GM23338 (cell line): ENCODE results near the gene CACNA2D3. TPM values are rescaled to one million over a fixed set of nuclear protein-coding genes. Genes with fewer than 3 reads are reported as not detected.

ENCODE experiments used
- ATAC-seq: fragments of 200-7000 bp; cut with Tn5 transposase; 3 replicates; pipeline ENCODE4 v1.9.1; 2020
- DNase-seq: peaks from one replicate; pipeline ENCODE4 v3.0.0-alpha.2; 2015; ENCODE audit warnings: low spot score
- H2AFZ ChIP-seq: fragments of 200-600 bp; sonication (generic); 2 replicates; pipeline ENCODE4 v1.8.0; 2016; ENCODE audit warnings: antibody characterized with exemption, mild to moderate bottlenecking, moderate library complexity
- H3F3A ChIP-seq: fragments of 200-600 bp; sonication (generic); replicated peaks from 2 replicates; pipeline ENCODE4 v1.8.0; 2017; ENCODE audit warnings: antibody characterized with exemption, mixed run types, low read depth
- H3K27ac ChIP-seq: fragments of 200-600 bp; sonication (generic); 2 replicates; pipeline ENCODE4 v1.6.1; 2016; ENCODE audit warnings: low read depth
- H3K27me3 ChIP-seq: fragments of 200-600 bp; sonication (generic); 2 replicates; pipeline ENCODE4 v1.8.0; 2016; ENCODE audit warnings: mild to moderate bottlenecking, mixed run types, moderate library complexity; ENCODE audit not compliant: insufficient read depth
- H3K36me3 ChIP-seq: fragments of 200-600 bp; sonication (generic); 2 replicates; pipeline ENCODE4 v1.8.0; 2016; ENCODE audit warnings: mild to moderate bottlenecking; ENCODE audit not compliant: insufficient read depth
- H3K4me1 ChIP-seq: fragments of 200-600 bp; sonication (generic); 2 replicates; pipeline ENCODE4 v1.8.0; 2016; ENCODE audit warnings: mild to moderate bottlenecking, moderate library complexity; ENCODE audit not compliant: insufficient read depth
- H3K4me2 ChIP-seq: fragments of 200-600 bp; sonication (generic); 2 replicates; pipeline ENCODE4 v1.7.1; 2017; ENCODE audit warnings: mixed run types
- H3K4me3 ChIP-seq: fragments of 200-600 bp; sonication (generic); 2 replicates; pipeline ENCODE4 v1.6.1; 2016; ENCODE audit warnings: mixed run types
- H3K79me2 ChIP-seq: fragments of 200-600 bp; sonication (generic); replicated peaks from 2 replicates; pipeline ENCODE4 v1.8.0; 2017; ENCODE audit warnings: mild to moderate bottlenecking; ENCODE audit not compliant: insufficient read depth
- H3K9me2 ChIP-seq: fragments of 200-600 bp; sonication (generic); 2 replicates; pipeline ENCODE4 v1.8.0; 2017; ENCODE audit not compliant: insufficient read depth
- H4K20me1 ChIP-seq: fragments of 200-600 bp; sonication (generic); replicated peaks from 2 replicates; pipeline ENCODE4 v1.8.0; 2017; ENCODE audit warnings: mild to moderate bottlenecking; ENCODE audit not compliant: insufficient read depth
- H3K27ac Mint-ChIP-seq: 2 replicates; pipeline ENCODE4 v1.8.0; 2020; ENCODE audit warnings: inconsistent platforms, mild to moderate bottlenecking, moderate library complexity, mixed read lengths
- H3K27me3 Mint-ChIP-seq: 3 replicates; pipeline ENCODE4 v1.8.0; 2022; ENCODE audit warnings: low read depth, mild to moderate bottlenecking, moderate library complexity, mixed read lengths, inconsistent platforms; ENCODE audit not compliant: insufficient read depth, poor library complexity
- H3K36me3 Mint-ChIP-seq: 3 replicates; pipeline ENCODE4 v1.8.0; 2021; ENCODE audit warnings: low read depth, mild to moderate bottlenecking, inconsistent platforms, moderate library complexity, mixed read lengths
- H3K4me1 Mint-ChIP-seq: 3 replicates; pipeline ENCODE4 v1.8.0; 2020; ENCODE audit warnings: mild to moderate bottlenecking, inconsistent platforms, mixed read lengths
- H3K4me3 Mint-ChIP-seq: 3 replicates; pipeline ENCODE4 v1.8.0; 2021; ENCODE audit warnings: moderate library complexity, mild to moderate bottlenecking, inconsistent platforms, mixed read lengths
- H3K9me3 Mint-ChIP-seq: 3 replicates; pipeline ENCODE4 v1.8.0; 2020; ENCODE audit warnings: moderate library complexity, mild to moderate bottlenecking, inconsistent platforms, mixed read lengths
- CREB1 ChIP-seq: fragments of 250-450 bp; sonication (Bioruptor Pico); IDR thresholded peaks from 2 replicates; pipeline ENCODE4 v1.5.0; 2020; ENCODE audit warnings: low read depth, mild to moderate bottlenecking, moderate library complexity
- EZH2 ChIP-seq: fragments of 200-600 bp; sonication (generic); IDR thresholded peaks from one replicate; pipeline ENCODE4 v1.8.0; 2017; ENCODE audit warnings: antibody characterized with exemption, mild to moderate bottlenecking, low read depth; ENCODE audit not compliant: unreplicated experiment
- EZH2phosphoT487 ChIP-seq: fragments of 200-600 bp; sonication (generic); IDR thresholded peaks from one replicate; pipeline ENCODE4 v1.8.1; 2018; ENCODE audit warnings: antibody characterized with exemption; ENCODE audit not compliant: unreplicated experiment
- JUNB ChIP-seq: IDR thresholded peaks from one replicate; pipeline ENCODE4 v1.6.1; 2016; ENCODE audit warnings: antibody characterized with exemption; ENCODE audit not compliant: unreplicated experiment
- NANOG ChIP-seq: IDR thresholded peaks from 2 replicates; pipeline ENCODE4 v1.6.1; 2016; ENCODE audit warnings: antibody characterized with exemption, borderline replicate concordance
- POLR2AphosphoS5 ChIP-seq: IDR thresholded peaks from 2 replicates; pipeline ENCODE4 v1.6.1; 2016; ENCODE audit warnings: antibody characterized with exemption, low read depth
- STAT1 ChIP-seq: IDR thresholded peaks from one replicate; pipeline ENCODE4 v1.6.1; 2016; ENCODE audit warnings: antibody characterized with exemption; ENCODE audit not compliant: unreplicated experiment
- ZNF114 ChIP-seq: fragments of 250-450 bp; sonication (Bioruptor Pico); IDR thresholded peaks from 2 replicates; pipeline ENCODE4 v1.5.0; 2020; ENCODE audit warnings: mild to moderate bottlenecking, moderate library complexity
- ZNF331 ChIP-seq: fragments of 250-450 bp; sonication (Bioruptor Pico); IDR thresholded peaks from 2 replicates; pipeline ENCODE4 v1.5.0; 2020; ENCODE audit warnings: low read depth, mild to moderate bottlenecking, moderate library complexity
- polyA plus RNA-seq: library from polyadenylated mRNA; unstranded; fragments of >200 nt; fragmentation: Nextera tagmentation; extraction: Ambion mirVana; gene quantifications from 2 replicates; pipeline ENCODE4 v1.2.1, GENCODE V29; 2016
- total RNA-seq: library from RNA; depleted of rRNA; stranded (reverse); fragments of >200 nt; shearing (Covaris generic); gene quantifications from 2 replicates; pipeline ENCODE4 v1.2.3, GENCODE V29; 2014
- TF ChIP-seq, protein P1 (sequence below): fragments of 250-450 bp; sonication (Bioruptor Pico); IDR thresholded peaks from 2 replicates; pipeline ENCODE4 v1.5.0; 2020; ENCODE audit warnings: mild to moderate bottlenecking, moderate library complexity
- TF ChIP-seq, protein P2 (sequence below): IDR thresholded peaks from one replicate; pipeline ENCODE4 v1.6.1; 2018; ENCODE audit warnings: antibody characterized with exemption; ENCODE audit not compliant: unreplicated experiment
- TF ChIP-seq, protein P3 (sequence below): IDR thresholded peaks from 2 replicates; pipeline ENCODE4 v1.6.1; 2016; ENCODE audit warnings: antibody characterized with exemption

Gene CACNA2D3
- total and polyA plus RNA-seq, 2 experiments from 2014 or later, result 2.2 to 2.3 TPM

DNA sequence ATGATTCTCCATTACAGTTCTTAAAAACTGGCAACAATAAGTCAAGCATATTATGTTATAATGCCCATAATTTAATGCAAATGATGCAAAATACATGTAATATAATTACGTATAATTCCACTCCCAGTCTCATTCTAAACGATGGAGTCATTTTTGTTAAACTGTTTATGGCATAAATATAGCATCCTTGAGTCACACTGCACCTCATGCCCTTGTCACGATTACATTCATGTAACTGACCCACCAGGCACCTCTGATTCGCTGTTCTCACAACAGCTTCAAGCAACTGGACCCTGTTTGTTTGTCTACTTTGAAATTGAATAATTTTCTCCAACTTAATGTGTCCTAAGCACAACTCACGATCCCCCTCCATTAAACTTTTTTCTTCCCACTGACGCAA is 953.5 kb downstream of the CACNA2D3 start:
- Histone ChIP-seq H2AFZ (no peak overlapping the region), H3K36me3 (no peaks in the 10 kb centered on the region), H3K27ac (no peak overlapping the region), H3K79me2 (no peaks in the 10 kb centered on the region), H3K9me2 (peaks cover 6% of the 10 kb centered on the region; the same call in 1 of the 2 replicates), H3F3A (no peaks in the 10 kb centered on the region), H3K27me3 (no peaks in the 10 kb centered on the region), H3K4me3 (no peak overlapping the region), H4K20me1 (no peaks in the 10 kb centered on the region), H3K4me2 (no peak overlapping the region), H3K4me1 (no peaks in the 10 kb centered on the region)
- TF ChIP-seq EZH2phosphoT487, result no peak
- no peaks in the 10 kb centered on the region for H3K4me1 Mint-ChIP-seq
- no peak for DNase-seq
- peak overlapping the region; percentile 17; the same call in 1 of the 2 replicates for H3K27ac Mint-ChIP-seq
- no peaks in the 10 kb centered on the region for H3K9me3 Mint-ChIP-seq
- H3K4me3 Mint-ChIP-seq, result no peak overlapping the region
- no peaks in the 10 kb centered on the region for H3K36me3 Mint-ChIP-seq
- no peak for ATAC-seq
- no peaks in the 10 kb centered on the region for H3K27me3 Mint-ChIP-seq

DNA sequence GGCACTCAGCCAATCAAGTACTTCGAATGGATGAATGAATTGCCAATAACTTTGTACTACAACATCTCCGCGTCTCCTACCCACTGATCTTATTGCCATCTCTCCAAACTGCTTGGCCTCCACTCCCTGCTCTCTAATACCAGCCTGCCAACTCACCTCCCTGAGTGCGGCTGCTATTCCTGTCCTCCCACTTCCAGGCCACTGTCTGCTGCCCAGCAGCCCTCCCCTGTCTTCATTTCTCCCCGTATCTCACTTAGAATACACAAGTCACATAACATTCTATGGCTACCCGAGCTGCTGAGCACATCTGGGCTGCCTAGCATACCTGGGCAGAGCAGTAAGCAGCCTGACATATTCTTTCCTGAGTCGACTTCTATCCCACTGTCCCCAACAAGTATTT is 955.4 kb downstream of the CACNA2D3 start:
- DNase-seq (no peak), ATAC-seq (no peak)
- Mint-ChIP-seq H3K27me3 (no peaks in the 10 kb centered on the region), H3K9me3 (no peaks in the 10 kb centered on the region), H3K27ac (no peak overlapping the region), H3K36me3 (no peaks in the 10 kb centered on the region), H3K4me3 (no peak overlapping the region), H3K4me1 (no peaks in the 10 kb centered on the region)
- peaks cover 4% of the 10 kb centered on the region; the same call in 1 of the 2 replicates for H3K9me2 ChIP-seq
- H3K79me2 ChIP-seq, result no peaks in the 10 kb centered on the region
- H3K4me3 ChIP-seq, result no peak overlapping the region
- no peaks in the 10 kb centered on the region for H3K4me1 ChIP-seq
- no peaks in the 10 kb centered on the region for H3K36me3 ChIP-seq
- no peaks in the 10 kb centered on the region for H3F3A ChIP-seq
- H4K20me1 ChIP-seq, result no peaks in the 10 kb centered on the region
- H3K27me3 ChIP-seq, result no peaks in the 10 kb centered on the region
- H3K27ac ChIP-seq, result no peak overlapping the region
- no peak overlapping the region for H2AFZ ChIP-seq
- no peak overlapping the region for H3K4me2 ChIP-seq
- TF ChIP-seq EZH2, result no peak
- TF ChIP-seq ZNF331 (CRISPR knock-in tag), result no peak
- TF ChIP-seq CREB1 (CRISPR knock-in tag), result no peak
- TF ChIP-seq, protein P1, sequence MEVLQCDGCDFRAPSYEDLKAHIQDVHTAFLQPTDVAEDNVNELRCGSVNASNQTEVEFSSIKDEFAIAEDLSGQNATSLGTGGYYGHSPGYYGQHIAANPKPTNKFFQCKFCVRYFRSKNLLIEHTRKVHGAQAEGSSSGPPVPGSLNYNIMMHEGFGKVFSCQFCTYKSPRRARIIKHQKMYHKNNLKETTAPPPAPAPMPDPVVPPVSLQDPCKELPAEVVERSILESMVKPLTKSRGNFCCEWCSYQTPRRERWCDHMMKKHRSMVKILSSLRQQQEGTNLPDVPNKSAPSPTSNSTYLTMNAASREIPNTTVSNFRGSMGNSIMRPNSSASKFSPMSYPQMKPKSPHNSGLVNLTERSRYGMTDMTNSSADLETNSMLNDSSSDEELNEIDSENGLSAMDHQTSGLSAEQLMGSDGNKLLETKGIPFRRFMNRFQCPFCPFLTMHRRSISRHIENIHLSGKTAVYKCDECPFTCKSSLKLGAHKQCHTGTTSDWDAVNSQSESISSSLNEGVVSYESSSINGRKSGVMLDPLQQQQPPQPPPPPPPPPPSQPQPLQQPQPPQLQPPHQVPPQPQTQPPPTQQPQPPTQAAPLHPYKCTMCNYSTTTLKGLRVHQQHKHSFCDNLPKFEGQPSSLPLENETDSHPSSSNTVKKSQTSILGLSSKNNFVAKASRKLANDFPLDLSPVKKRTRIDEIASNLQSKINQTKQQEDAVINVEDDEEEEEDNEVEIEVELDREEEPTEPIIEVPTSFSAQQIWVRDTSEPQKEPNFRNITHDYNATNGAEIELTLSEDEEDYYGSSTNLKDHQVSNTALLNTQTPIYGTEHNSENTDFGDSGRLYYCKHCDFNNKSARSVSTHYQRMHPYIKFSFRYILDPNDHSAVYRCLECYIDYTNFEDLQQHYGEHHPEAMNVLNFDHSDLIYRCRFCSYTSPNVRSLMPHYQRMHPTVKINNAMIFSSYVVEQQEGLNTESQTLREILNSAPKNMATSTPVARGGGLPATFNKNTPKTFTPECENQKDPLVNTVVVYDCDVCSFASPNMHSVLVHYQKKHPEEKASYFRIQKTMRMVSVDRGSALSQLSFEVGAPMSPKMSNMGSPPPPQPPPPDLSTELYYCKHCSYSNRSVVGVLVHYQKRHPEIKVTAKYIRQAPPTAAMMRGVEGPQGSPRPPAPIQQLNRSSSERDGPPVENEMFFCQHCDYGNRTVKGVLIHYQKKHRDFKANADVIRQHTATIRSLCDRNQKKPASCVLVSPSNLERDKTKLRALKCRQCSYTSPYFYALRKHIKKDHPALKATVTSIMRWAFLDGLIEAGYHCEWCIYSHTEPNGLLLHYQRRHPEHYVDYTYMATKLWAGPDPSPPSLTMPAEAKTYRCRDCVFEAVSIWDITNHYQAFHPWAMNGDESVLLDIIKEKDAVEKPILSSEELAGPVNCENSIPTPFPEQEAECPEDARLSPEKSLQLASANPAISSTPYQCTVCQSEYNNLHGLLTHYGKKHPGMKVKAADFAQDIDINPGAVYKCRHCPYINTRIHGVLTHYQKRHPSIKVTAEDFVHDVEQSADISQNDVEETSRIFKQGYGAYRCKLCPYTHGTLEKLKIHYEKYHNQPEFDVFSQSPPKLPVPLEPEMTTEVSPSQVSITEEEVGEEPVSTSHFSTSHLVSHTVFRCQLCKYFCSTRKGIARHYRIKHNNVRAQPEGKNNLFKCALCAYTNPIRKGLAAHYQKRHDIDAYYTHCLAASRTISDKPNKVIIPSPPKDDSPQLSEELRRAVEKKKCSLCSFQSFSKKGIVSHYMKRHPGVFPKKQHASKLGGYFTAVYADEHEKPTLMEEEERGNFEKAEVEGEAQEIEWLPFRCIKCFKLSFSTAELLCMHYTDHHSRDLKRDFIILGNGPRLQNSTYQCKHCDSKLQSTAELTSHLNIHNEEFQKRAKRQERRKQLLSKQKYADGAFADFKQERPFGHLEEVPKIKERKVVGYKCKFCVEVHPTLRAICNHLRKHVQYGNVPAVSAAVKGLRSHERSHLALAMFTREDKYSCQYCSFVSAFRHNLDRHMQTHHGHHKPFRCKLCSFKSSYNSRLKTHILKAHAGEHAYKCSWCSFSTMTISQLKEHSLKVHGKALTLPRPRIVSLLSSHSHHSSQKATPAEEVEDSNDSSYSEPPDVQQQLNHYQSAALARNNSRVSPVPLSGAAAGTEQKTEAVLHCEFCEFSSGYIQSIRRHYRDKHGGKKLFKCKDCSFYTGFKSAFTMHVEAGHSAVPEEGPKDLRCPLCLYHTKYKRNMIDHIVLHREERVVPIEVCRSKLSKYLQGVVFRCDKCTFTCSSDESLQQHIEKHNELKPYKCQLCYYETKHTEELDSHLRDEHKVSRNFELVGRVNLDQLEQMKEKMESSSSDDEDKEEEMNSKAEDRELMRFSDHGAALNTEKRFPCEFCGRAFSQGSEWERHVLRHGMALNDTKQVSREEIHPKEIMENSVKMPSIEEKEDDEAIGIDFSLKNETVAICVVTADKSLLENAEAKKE, result no peak
- TF ChIP-seq JUNB, result no peak
- TF ChIP-seq ZNF114 (CRISPR knock-in tag), result no peak
- no peak for TF ChIP-seq EZH2phosphoT487
- TF ChIP-seq POLR2AphosphoS5, result no peak
- TF ChIP-seq, protein P2, sequence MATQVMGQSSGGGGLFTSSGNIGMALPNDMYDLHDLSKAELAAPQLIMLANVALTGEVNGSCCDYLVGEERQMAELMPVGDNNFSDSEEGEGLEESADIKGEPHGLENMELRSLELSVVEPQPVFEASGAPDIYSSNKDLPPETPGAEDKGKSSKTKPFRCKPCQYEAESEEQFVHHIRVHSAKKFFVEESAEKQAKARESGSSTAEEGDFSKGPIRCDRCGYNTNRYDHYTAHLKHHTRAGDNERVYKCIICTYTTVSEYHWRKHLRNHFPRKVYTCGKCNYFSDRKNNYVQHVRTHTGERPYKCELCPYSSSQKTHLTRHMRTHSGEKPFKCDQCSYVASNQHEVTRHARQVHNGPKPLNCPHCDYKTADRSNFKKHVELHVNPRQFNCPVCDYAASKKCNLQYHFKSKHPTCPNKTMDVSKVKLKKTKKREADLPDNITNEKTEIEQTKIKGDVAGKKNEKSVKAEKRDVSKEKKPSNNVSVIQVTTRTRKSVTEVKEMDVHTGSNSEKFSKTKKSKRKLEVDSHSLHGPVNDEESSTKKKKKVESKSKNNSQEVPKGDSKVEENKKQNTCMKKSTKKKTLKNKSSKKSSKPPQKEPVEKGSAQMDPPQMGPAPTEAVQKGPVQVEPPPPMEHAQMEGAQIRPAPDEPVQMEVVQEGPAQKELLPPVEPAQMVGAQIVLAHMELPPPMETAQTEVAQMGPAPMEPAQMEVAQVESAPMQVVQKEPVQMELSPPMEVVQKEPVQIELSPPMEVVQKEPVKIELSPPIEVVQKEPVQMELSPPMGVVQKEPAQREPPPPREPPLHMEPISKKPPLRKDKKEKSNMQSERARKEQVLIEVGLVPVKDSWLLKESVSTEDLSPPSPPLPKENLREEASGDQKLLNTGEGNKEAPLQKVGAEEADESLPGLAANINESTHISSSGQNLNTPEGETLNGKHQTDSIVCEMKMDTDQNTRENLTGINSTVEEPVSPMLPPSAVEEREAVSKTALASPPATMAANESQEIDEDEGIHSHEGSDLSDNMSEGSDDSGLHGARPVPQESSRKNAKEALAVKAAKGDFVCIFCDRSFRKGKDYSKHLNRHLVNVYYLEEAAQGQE, result no peak
- TF ChIP-seq NANOG, result no peak
- TF ChIP-seq, protein P3, sequence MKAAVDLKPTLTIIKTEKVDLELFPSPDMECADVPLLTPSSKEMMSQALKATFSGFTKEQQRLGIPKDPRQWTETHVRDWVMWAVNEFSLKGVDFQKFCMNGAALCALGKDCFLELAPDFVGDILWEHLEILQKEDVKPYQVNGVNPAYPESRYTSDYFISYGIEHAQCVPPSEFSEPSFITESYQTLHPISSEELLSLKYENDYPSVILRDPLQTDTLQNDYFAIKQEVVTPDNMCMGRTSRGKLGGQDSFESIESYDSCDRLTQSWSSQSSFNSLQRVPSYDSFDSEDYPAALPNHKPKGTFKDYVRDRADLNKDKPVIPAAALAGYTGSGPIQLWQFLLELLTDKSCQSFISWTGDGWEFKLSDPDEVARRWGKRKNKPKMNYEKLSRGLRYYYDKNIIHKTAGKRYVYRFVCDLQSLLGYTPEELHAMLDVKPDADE, result no peak
- no peak for TF ChIP-seq STAT1
